ENCODE results near the gene CBLC.

Gene CBLC, protein sequence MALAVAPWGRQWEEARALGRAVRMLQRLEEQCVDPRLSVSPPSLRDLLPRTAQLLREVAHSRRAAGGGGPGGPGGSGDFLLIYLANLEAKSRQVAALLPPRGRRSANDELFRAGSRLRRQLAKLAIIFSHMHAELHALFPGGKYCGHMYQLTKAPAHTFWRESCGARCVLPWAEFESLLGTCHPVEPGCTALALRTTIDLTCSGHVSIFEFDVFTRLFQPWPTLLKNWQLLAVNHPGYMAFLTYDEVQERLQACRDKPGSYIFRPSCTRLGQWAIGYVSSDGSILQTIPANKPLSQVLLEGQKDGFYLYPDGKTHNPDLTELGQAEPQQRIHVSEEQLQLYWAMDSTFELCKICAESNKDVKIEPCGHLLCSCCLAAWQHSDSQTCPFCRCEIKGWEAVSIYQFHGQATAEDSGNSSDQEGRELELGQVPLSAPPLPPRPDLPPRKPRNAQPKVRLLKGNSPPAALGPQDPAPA

DNA sequence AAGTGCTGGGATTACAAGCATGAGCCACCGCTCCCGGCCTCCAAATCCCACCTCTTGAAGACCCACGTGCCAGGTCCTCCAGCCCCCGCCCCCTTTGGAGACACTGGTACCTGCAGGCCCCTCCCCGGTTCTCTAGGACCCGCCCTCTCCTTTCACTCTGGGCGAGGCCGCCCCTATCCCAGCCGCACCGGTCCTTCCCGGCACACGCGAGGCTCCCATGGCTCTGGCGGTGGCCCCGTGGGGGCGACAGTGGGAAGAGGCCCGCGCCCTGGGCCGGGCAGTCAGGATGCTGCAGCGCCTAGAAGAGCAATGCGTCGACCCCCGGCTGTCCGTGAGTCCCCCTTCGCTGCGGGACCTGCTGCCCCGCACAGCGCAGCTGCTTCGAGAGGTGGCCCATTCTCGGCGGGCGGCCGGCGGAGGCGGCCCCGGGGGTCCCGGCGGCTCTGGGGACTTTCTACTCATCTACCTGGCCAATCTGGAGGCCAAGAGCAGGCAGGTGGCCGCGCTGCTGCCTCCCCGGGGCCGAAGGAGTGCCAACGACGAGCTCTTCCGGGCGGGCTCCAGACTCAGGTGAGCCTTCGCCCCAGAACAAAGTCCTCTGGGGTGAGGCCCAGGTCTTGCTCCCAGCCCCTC, at the start of gene CBLC:
Gene CBLC, plus strand, starts transcription at position 176 of the 633 bp plus-strand sequence. Its CDS starts 42 bp downstream, at position 218.
- no peak for DNase-seq

DNA sequence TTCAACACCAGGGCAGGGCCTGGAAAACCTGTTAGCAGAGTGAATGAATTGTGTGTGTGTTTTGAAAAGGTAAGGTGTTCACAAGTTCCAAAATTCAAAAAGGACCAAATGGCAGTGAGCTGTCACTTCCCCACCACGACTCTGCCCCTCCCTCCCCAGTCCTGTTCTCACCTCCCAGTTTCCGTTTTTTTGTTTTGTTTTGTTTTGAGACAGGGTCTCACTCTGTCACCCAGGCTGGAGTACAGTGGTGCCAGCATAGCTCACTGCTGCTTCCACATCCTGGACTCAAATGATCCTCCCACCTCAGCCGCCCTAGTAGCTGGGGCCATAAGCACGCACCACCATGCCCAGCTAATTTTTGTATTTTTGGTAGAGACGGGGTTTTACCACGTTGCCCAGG, 49.5 kb upstream of the CBLC start:
- DNase-seq = no peak

DNA sequence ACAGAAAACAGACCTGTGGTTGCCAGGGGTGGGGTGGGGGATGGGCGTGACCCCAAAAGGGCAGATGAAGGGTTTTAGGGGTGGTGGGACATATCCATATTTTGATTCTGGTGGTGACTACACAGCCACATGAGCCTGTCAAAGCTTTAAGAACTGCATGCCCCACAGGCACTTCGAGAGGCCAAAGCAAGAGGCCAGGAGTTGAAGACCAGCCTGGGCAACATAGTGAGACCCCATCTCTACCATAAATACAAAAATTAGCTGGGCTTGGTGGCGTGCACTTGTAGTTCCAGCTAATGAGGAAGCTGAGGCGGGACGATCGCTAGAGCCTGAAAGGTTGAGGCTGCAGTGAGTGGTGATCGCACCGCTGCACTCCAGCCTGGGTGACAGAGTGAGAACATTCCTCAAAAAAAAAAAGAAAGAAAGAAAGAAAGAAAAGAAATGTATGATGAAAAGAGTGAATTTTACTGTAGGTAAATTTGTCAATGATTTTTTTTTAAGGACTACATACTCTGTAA, 48.1 kb upstream of the CBLC start:
- no peak for DNase-seq

DNA sequence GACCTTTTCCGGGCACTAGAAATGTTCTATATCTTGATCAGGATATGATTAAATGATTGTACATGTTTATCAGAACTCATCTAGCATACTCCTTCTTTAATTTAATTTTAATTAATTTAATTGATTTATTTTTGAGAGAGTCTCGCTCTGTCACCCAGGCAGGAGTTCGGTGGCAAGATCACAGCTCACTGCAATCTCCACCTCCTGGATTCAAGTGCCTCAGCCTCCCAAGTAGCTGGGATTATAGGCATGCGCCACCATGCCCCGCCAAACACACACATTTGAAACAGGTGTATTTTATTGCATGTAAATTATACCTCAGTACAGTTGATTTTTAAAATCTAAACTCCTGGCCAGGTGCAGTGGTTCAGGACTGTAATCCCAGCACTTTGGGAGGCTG, 46.6 kb upstream of the CBLC start:
- no peak for DNase-seq

DNA sequence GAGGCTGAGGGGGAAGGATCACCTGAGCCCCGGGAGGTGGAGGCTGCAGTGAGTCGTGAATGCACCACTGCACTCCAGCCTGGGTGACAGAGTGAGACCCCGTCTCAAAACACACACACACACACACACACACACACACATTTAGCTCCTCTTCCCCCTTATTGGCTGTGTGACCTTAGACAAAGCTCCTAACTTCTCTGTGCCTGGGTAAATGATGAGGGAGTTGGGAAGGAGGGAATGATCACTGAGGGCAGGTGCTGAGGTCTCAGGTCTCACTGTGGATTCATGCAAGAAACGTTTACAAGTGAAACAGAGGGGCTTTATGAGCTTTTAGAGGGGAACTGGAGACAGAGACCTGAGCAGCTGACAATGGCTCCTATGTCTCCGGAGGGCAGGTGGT, 46.1 kb upstream of the CBLC start:
- no peak for DNase-seq

DNA sequence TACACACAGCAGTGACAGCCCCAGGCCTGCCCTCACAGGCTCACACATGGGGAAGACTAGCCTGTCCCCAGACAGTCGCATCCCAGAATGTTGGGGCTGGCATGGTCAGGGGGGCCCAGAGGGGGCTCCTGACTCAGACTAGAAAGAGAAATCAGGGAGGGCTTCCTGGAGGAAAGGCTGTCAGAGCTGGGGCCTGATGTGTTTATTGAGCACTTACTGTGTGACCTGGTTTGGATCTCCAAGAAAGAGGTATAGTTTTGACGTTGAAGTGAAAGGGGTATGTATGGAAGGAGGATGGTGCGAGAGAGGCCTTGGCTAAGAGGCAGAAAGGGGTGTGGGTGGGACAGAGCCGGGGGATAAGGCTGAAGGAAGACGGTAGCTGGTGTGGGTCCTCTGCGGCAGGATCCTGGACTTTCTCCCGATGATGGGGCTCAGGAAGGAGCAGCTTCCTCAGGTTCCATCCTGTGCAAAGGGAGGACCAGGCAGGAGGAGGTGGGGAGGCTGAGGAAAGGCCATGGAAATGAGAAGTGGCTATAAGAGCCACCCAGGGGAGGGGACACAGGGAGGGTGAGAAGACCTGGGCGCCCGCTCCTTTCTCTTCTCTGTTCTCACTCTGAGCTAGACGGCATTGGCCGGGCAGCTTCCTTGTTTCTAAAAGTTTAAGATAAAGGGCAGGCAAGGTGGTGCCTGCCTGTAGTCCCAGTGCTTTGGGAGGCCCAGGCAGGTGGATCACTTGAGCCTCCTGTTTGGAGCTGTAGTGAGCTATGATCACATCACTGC, 45.3 kb upstream of the CBLC start:
- DNase-seq = no peak

DNA sequence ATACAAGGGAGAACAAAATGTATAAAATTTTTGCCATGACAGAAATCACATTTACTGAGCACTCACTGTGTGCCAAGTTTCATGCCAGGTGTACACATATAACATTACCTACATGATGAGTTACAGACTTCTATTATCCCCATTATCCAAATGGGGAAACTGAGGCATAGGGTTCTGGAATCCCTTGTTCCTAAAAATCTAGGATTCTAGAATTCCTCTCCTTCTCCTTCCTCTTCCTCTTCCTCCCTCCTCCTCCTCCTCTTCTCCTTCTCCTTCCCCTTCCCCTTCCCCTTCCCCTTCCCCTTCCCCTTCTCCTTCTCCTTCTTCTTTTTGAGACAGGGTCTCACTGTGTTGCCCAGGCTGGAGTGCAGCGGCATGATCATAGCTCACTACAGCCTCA, 43.3 kb upstream of the CBLC start:
- DNase-seq = no peak

DNA sequence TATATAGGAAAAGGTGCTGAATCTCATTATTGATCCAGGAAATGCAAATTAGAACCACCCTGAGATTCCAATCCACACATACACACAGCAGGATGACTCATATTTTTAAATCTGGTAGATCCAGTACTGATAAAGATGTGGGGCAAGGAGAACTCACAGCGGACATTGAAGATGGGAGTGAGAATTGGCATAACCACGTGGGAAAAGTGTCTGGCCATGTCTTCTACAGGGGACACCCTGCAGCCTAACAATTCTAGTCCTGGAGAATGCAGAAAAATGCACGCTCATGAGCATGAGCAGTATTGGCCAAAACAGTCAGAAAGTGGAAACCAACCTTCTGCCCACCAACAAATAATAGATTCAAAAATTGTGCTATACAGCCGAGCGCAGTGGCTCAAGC, 42.7 kb upstream of the CBLC start:
- no peak for DNase-seq

DNA sequence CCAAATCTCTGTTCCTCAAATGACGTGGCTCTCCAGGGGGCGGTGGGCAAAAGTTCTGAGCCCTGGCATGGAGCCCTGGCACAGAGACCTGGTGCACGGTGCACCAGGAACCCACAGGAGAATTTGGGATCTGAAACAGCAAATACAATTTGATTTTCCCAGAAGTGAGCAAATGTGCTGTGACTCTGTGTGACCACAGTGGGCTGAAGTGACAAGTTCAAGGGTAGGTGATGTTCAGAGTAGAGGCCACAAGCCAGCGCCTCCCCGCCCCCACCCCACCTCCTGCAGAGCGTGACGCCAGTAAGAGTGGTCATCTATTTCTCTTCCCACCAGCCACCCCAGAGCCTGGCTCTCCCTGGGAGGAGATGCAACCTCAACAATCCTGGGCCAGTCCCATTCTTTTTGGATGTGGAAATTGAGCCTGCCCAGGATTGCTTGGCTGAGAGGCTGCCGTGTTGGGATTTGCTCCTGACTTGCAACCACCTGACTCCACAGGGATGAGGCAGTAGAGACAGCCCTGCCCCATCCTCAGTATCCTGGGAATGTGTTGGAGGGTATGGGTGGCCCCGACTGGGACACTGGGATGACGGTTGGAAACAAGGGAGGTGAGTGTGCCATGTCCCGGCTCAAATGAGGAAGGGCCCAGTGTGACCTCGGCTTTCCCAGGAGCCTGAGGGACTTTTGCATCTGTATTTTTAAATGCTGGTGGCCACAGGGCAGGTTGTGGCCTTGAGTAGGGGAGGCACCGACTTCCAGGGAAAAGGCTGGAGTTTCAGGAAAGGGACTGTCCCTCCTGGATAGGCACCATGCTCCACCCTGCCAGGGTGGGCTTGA, 40.2 kb upstream of the CBLC start:
- DNase-seq = no peak

DNA sequence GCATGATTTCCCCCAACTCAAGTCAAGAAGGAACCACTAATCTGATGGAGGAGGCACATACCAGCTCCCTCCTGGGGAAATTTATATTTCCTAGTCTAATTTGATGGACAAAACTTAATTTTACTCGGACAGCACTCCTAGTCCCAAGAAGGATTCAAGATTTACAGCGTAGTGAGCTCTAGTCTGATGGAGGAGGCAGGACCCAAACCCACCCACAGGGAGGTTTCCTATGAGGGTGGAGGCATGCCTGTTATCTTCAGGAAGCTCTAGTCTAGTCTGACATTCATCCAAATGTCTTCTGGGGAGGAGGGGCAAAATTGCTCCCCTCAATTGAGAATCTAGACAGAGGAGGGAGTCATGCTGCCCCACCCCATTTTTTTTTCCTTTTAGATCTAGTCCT, 39.6 kb upstream of the CBLC start:
- no peak for DNase-seq

DNA sequence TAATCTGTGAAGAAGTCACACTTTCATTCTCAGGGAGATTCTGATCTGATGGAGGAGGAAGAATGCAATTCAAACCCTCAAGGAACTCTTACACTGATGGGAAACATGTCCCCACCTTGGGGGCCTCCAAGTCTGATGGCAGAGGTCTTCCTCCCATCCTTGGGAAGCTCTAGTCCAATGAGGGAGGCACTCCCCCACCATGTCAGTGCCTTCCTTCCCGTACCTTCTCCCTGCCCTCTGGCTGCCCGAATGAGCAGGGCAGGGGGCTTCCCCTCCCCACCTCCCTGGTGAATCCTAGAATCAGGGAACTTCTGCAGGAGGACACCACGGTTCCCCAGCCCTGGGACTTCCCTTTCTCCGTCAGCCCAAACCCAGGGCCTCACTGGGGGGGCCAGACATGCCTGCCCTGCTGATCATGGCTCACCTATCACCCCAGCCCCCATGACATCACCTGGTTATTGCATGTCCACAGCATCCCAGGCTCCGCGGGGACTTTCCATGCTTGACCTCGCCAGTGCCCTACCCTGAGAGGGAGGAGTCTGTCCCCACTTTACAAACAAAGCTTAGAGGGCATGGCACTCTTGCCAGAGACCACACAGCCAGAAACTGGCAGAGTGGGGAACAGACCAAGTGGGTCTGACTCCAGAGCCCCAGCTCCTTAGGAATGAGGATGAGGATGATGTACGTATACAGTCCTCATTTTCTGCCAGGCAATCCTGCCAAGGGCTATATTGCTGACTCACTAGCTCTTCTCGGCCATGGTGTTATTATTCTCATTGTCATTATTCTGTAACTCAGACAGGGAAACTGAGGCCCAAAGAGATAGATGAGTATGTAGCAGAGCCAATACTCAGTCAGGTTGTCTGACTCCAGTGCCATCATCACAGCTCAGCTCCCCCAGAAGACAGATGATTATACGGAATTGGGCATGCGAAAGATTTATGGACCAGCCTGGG, 38.8 kb upstream of the CBLC start:
- DNase-seq = no peak

DNA sequence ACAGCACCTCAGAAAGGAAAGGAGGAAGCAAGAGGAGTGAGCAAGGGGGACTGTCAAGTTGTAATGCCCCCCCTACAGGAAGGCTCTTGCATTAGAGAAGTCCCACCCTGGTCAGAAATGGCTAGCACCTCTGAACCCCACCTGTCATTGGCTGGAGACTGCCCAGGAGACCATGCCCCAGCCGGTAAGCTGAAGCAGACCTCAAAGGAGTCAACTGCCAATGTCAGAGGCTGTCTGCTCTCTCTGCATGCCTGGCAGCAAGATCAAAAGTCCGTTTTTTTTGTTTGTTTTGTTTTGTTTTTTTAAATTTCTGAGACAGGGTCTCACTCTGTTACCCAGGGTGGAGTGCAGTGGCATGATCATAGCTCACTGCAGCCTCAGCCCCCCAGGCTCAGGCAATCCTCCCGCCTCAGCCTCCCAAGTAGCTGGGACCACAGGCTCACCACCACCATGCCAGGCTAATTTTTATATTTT, 37.3 kb upstream of the CBLC start:
- DNase-seq = no peak

DNA sequence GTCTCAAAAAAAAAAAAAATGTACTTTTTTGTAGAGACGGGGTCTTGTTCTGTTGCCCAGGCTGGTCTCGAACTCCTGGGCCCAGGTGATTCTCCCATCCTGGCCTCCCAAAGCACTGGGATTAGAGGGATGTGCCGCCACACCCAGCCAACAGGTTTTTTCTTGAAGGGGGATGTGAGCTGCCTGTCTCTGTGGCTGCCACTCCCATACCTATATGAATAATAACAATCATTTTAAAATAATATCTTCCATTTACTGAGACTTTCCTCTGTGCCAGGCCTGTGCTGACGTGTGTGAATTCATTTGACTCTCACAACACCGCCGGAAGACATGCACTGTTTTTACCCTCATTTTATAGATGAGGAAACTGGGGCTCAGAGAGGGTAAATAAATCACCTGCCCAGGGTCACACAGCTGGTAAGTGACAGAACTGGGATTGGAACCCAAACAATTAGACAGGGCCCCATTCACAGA, 36.4 kb upstream of the CBLC start:
- DNase-seq = no peak

DNA sequence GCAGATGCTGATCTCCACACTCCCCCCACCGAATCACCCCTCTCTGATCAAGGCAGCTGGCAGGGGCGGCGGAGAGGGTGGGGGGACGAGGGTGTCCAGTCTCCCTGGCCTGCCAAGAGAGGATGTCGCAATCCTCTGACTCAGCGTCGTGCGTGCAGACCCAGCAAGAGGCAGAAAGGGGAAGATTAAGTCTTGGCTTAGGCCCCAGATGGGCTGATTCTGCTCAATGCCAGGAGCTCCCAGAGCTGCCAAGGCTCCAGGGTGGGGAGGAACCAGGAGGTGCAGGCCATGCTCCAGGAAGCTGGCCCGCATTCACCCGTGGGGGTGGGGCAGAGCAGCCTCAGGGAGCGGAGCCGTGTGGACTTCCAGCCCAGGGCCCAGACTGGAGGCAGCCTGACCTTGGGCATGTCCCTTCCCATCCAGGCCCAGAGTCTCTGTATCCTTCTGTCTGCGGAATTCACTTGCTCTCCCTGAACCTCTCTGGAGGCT, 35.8 kb upstream of the CBLC start:
- no peak for DNase-seq

DNA sequence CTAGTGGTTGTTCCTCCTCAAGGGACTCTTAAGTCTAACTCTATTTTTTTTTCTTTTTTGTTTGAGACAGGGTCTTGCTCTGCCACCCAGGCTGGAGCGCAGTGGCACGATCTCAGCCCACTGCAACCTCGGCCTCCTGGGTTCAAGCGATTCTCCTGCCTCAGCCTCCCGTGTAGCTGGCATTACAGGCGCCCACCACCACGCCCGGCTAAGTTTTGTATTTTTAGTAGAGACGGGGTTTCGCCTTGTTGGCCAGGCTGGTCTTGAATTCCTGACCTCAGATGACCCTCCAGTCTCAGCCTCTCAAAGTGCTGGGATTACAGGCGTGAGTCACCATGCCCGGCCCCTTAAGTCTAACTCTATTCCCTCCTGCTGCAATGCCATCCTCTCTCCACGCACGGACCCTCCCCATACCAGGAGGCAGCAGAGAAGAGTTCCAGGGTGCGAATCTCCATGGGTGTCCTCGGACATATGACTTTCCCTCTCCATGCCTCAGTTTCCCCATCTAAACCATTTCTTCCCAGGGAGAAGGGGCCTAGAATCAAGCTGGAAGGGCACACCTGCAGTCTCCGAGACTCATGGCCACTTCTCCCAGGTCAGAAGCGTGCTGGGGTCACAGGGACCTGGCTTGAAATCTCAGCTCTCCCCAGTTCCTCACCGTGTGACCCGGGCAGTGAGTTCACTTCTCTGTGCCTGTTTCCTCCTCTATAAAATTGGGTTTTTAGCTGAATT, 35.2 kb upstream of the CBLC start:
- DNase-seq = no peak

DNA sequence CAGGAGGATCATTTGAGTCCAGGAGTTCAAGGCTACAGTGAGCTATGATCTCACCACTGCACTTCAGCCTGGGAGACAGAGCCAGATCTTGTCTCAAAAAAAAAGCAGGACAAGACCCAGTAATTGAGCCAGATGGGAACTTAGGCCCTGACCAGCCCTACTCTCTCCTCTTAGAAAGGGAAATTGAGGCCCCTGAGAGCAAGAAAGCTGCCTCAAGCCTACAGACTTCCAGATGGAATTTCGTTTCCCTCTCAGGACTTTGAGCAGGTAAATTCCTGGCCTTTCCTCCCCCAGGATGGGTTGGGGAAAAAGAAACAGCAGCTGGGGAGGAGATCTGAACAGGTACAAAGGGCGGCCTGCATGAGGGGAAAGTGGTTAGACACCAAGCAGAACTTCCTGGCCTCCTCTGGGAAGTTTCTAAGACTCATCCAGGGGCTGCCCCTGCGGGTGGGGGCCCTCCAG, 32.8 kb upstream of the CBLC start:
- DNase-seq = no peak

DNA sequence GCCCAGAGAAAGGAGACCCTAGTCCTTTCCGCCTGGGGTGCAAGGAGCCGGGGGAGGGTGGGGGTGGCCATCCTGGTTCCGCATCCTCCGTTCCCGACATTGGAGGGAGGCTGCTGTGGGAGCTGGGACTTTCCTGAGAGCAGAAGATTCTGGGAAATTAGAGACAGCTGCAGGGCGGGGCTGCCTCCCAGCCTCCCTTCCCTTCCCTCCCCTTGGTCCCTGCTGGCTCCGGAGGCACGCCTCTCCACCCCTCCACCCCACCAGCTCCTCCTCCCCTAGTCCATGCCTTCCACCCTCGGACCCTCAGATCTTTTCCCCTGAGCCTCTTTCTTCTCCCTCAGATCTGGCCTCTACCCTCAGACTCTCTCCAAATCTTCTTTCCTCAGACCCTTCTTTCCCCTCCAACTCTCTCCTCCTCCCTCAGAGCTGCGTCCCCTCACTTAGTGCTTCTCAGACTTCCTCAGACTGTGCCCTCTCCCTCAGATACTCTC, 32.3 kb upstream of the CBLC start:
- no peak for DNase-seq

DNA sequence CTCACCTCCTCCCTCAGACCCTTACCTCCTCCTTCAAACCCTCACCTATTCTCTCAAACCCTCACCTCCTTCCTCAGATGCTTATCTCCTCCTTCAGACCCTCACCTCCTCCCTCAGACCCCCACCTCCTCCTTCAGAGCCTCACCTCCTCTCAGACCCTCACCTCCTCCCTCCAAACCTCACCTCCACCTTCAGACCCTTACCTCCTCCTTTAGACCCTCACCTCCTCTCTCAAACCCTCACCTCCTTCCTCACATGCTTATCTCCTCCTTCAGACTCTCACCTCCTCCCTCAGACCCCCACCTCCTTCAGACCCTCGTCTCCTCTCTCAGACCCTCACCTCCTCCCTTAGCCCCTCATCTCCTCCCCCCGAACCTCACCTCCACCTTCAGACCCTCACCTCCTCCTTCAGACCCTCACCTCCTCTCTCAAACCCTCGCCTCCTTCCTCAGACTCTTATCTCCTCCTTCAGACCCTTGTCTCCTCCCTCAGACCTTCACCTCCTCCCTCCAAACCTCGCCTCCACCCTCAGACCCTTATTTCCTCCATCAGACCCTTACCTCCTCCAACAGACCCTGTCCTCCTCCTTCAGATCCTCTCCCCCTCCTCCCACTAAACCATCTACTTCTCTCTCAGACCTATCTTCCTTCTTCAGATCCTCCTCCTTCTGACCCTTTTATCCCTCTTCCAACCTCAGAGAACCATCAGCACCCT, 31.6 kb upstream of the CBLC start:
- DNase-seq = no peak

DNA sequence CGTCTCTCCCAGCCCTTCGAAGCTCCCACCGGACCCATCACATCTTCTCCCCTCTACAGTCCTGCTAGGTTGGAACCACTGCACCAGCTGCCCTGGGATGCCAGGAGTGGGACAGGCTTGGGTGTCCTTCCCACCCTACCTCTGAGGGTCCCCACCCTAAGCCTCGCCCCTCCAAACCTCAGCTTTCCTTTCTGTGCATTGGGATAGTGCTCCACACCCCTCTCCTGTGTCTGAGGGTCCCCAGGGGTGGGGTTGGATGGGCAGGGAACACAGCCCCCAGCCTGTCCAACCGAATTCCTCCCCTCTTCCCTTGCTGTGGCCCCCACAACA, 31.1 kb upstream of the CBLC start:
- DNase-seq = no peak
